HEK293T (cell line): Measurements from ENCODE around the gene FLNA.
A peak's percentile ranks its signal among the peaks of the same experiment; 100 is the strongest.

Source experiments
- CTCF ChIA-PET: fragments of 350-600 bp; formaldehyde crosslinking; extraction: SDS; loops from one replicate; lab custom pipeline; 2021; ENCODE audit warnings: antibody characterized with exemption, inconsistent platforms; lab: Yijun Ruan, JAX
- POLR2A ChIA-PET: fragments of 350-600 bp; formaldehyde crosslinking; extraction: SDS; loops from one replicate; lab custom pipeline; 2020; ENCODE audit warnings: antibody characterized with exemption, inconsistent platforms; lab: Yijun Ruan, JAX
- DNase-seq: peaks from one replicate; pipeline ENCODE4 v3.0.0; 2012; ENCODE audit warnings: mixed read lengths; ENCODE audit errors: extremely low spot score
- ARNT ChIP-seq: fragments of 450-650 bp; IDR thresholded peaks from 2 replicates; pipeline ENCODE4 v1.6.1; 2017; ENCODE audit warnings: mild to moderate bottlenecking
- BHLHE40 ChIP-seq: fragments of 450-650 bp; IDR thresholded peaks from 2 replicates; pipeline ENCODE4 v1.6.1; 2016; ENCODE audit warnings: mild to moderate bottlenecking, moderate library complexity, borderline replicate concordance
- CTBP1 ChIP-seq: fragments of 450-650 bp; IDR thresholded peaks from 2 replicates; pipeline ENCODE4 v1.6.1; 2016; ENCODE audit warnings: borderline replicate concordance
- ELF4 ChIP-seq: fragments of 450-650 bp; IDR thresholded peaks from 2 replicates; pipeline ENCODE4 v1.6.1; 2017; ENCODE audit warnings: antibody characterized with exemption
- FOXA1 ChIP-seq: fragments of 450-650 bp; IDR thresholded peaks from 2 replicates; pipeline ENCODE4 v1.6.1; 2016; ENCODE audit warnings: mild to moderate bottlenecking
- FOXK2 ChIP-seq: fragments of 450-650 bp; IDR thresholded peaks from 2 replicates; pipeline ENCODE4 v1.6.1; 2016; ENCODE audit warnings: mild to moderate bottlenecking
- FOXM1 ChIP-seq: fragments of 450-650 bp; IDR thresholded peaks from 2 replicates; pipeline ENCODE4 v1.6.1; 2017; ENCODE audit warnings: mild to moderate bottlenecking, borderline replicate concordance
- HDGF ChIP-seq: fragments of 450-650 bp; IDR thresholded peaks from 2 replicates; pipeline ENCODE4 v1.6.1; 2017; ENCODE audit warnings: antibody characterized with exemption, borderline replicate concordance
- L3MBTL2 ChIP-seq: fragments of 450-650 bp; conservative IDR thresholded peaks from 2 replicates; pipeline ENCODE4 v1.6.1; 2016; ENCODE audit warnings: mild to moderate bottlenecking
- LEF1 ChIP-seq: fragments of 450-650 bp; IDR thresholded peaks from 2 replicates; pipeline ENCODE4 v1.6.1; 2017; ENCODE audit warnings: mild to moderate bottlenecking, borderline replicate concordance
- NFRKB ChIP-seq: fragments of 450-650 bp; IDR thresholded peaks from 2 replicates; pipeline ENCODE4 v1.6.1; 2016; ENCODE audit warnings: mild to moderate bottlenecking, moderate library complexity
- SP1 ChIP-seq: fragments of 450-650 bp; IDR thresholded peaks from 2 replicates; pipeline ENCODE4 v1.6.1; 2017
- SUZ12 ChIP-seq: fragments of 450-650 bp; IDR thresholded peaks from 2 replicates; pipeline ENCODE4 v1.6.1; 2016; ENCODE audit warnings: mild to moderate bottlenecking
- TARDBP ChIP-seq: fragments of 450-650 bp; IDR thresholded peaks from 2 replicates; pipeline ENCODE4 v1.6.1; 2016
- ZNF384 ChIP-seq: fragments of 450-650 bp; IDR thresholded peaks from 2 replicates; pipeline ENCODE4 v1.6.1; 2016
- TF ChIP-seq, protein P1 (sequence below): fragments of 450-650 bp; IDR thresholded peaks from 2 replicates; pipeline ENCODE4 v1.6.1; 2016

FLNA gene, protein sequence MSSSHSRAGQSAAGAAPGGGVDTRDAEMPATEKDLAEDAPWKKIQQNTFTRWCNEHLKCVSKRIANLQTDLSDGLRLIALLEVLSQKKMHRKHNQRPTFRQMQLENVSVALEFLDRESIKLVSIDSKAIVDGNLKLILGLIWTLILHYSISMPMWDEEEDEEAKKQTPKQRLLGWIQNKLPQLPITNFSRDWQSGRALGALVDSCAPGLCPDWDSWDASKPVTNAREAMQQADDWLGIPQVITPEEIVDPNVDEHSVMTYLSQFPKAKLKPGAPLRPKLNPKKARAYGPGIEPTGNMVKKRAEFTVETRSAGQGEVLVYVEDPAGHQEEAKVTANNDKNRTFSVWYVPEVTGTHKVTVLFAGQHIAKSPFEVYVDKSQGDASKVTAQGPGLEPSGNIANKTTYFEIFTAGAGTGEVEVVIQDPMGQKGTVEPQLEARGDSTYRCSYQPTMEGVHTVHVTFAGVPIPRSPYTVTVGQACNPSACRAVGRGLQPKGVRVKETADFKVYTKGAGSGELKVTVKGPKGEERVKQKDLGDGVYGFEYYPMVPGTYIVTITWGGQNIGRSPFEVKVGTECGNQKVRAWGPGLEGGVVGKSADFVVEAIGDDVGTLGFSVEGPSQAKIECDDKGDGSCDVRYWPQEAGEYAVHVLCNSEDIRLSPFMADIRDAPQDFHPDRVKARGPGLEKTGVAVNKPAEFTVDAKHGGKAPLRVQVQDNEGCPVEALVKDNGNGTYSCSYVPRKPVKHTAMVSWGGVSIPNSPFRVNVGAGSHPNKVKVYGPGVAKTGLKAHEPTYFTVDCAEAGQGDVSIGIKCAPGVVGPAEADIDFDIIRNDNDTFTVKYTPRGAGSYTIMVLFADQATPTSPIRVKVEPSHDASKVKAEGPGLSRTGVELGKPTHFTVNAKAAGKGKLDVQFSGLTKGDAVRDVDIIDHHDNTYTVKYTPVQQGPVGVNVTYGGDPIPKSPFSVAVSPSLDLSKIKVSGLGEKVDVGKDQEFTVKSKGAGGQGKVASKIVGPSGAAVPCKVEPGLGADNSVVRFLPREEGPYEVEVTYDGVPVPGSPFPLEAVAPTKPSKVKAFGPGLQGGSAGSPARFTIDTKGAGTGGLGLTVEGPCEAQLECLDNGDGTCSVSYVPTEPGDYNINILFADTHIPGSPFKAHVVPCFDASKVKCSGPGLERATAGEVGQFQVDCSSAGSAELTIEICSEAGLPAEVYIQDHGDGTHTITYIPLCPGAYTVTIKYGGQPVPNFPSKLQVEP (N-terminal part only)

DNA sequence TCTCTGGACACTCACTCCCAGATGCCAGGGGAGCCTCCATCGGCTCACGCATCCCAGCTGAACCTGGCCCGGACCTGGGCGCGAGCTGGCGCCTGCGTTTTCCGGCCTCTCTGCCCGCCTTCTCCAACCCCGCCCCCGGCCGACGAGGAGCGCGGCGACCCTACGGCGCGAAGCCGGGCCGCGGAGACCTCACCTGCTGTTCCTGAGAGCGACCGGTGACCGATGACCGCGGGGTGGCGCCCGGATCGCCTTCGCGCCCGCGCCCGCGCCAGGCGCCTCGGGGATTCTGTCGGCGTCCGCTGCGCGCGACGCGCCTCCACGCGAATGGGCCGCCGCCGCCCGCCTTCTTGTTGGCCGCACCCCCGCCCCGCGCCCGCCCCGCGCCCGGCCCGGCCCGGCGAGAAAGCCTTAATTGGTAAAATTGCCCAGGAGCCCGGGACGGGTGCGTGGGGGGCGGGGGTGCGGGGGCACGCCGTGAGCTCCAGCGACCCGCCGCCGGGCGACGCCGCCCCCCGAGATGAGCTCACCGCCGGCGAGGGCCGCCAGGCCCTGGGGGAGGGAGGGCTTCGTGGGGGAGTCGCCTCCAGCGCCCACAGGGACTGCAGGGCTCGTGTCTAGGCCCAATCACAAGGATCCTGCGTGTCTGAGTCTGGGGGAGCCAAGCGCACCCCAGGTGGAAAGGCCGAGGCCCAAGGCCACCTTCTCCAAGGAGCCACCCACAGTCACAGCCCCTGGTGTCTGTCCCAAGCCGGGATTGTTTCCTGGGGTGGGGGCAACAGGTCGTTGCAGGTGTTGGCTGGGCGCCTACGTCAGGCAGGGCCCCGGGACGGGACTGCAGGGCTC is at the start of gene FLNA:
FLNA (minus strand) TSS at position 322 of the 843 bp plus-strand sequence. CDS start 3,389 bp downstream, outside the sequence.
- CTCF ChIA-PET: interaction anchor here (0.6 to 2.0 kb wide), 10 partner anchors 9 to 652 kb away, joined by 3 to 20 read pairs (median 3); partner anchors contain the start of genes ATP6AP1 and FUNDC2
- no peak for DNase-seq
- POLR2A ChIA-PET: interaction anchor here (1.6 to 1.9 kb wide), 5 partner anchors 9 to 153 kb away, joined by 3 to 10 read pairs (median 6); partner anchors contain the start of gene RPL10
- TF ChIP-seq, protein P1, sequence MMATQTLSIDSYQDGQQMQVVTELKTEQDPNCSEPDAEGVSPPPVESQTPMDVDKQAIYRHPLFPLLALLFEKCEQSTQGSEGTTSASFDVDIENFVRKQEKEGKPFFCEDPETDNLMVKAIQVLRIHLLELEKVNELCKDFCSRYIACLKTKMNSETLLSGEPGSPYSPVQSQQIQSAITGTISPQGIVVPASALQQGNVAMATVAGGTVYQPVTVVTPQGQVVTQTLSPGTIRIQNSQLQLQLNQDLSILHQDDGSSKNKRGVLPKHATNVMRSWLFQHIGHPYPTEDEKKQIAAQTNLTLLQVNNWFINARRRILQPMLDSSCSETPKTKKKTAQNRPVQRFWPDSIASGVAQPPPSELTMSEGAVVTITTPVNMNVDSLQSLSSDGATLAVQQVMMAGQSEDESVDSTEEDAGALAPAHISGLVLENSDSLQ: no peak
- TF ChIP-seq L3MBTL2 (peak; percentile 40), LEF1 (no peak)

DNA sequence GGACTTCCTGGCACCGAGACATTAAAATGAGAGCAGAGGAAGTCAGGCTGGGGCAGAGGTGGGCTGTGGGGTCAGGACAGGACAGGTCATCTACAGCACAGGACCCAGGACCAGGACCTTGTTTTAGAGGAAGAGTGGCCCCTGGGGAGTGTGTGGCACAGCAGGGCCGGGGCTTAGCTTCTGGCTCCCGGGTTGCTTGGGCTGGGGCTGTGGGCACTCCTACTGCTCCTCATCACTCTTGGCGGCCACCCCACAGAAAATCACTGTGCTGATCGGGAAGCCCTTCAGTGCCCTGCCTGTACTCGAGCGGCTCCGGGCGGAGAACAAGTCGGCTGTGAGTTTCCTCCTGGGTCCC is 45.9 kb upstream of the FLNA start:
- POLR2A ChIA-PET: interaction anchor here (0.8 to 2.1 kb wide), 4 partner anchors 8 to 68 kb away, joined by 3 to 13 read pairs (median 4); partner anchors contain the start of gene RPL10
- DNase-seq: no peak
- CTCF ChIA-PET: no interaction called here
- no peak for TF ChIP-seq TARDBP

DNA sequence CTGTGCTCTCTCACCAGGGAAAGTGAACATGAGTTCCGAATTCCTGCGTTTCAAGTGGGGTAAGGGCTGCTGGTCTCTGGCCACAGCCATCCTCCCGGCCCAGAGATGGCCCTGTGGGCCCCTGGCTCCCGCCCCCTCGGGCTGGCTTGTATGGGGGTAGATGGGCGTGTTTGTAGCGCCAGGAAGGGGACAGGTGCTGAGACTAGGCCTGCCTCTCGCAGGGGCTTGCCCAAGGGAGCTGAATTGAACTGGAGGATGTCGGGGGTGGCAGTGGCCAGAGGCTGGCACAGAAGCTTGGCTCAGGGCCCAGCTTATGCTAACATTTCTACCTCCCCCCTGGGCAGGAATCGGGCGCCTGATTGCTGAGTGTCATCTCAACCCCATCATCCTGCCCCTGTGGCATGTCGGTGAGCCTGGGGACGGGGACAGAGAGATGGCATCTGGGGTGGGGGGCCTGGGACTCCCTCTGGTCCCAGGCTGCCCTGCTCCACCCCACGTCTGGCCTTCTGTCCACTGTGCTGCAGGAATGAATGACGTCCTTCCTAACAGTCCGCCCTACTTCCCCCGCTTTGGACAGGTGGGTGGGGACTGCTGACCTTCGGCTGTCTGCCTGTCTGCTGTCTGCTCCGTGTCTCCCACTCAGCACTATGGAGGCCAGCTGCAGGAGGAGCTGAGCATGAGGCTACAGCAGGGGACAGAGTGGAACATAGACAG is 45.4 kb upstream of the FLNA start:
- POLR2A ChIA-PET: interaction anchor here (1.5 to 2.1 kb wide), 2 partner anchors 8 to 22 kb away, joined by 4 to 13 read pairs; partner anchors contain the start of gene RPL10
- TF ChIP-seq LEF1: no peak
- TF ChIP-seq SP1: no peak
- CTCF ChIA-PET: no interaction called here
- DNase-seq: no peak

DNA sequence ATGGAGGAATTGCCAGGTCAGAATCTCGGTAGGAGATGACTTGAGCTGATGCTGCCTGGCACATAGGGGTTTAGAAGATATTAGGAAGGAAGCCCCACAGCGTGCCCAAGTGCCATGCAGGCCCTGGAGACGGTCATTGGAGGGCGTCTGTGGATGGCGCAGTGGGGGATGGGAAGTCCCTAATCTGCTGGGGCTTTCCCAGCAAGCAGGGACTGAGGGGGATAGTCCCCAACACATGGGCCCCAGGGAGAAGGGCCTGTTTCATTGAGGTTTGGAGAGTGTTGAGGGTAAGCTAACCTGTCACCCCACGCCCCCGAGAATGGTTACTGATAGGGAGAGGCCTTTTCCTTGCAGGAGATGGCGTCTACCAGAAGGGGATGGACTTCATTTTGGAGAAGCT is 44.8 kb upstream of the FLNA start:
- no peak for TF ChIP-seq FOXM1
- TF ChIP-seq NFRKB: no peak
- TF ChIP-seq ELF4: no peak
- TF ChIP-seq ARNT: no peak
- TF ChIP-seq FOXK2: no peak
- TF ChIP-seq L3MBTL2: no peak
- TF ChIP-seq LEF1: no peak
- TF ChIP-seq, protein P1: no peak
- no peak for TF ChIP-seq SUZ12
- TF ChIP-seq CTBP1: no peak
- TF ChIP-seq SP1: no peak
- no peak for TF ChIP-seq HDGF
- TF ChIP-seq BHLHE40: no peak
- TF ChIP-seq TARDBP: no peak
- TF ChIP-seq ZNF384: no peak
- no peak for TF ChIP-seq FOXA1
- no peak for DNase-seq
- POLR2A ChIA-PET: no interaction called here
- CTCF ChIA-PET: no interaction called here

DNA sequence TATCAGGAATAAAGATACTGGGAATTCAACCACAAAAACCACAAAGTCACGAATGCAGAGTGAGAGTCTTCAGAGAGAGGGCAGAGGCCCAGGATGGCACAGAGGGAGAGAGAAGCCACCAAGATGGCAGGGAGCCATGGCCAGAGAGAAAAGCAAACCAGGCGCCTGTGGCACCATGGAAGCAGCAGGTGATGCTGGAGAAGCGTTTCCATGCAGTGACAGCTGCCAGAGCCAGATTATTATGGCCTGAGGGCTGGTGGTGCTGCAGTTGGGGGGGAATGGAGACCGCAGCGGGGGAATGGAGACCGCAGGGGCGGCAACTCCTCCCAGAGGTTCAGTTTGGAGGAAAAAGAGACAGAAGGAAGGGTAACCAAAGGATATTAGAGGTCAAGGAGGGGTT is 42.7 kb upstream of the FLNA start:
- POLR2A ChIA-PET: no interaction called here

More for the DNA sequence above, 42.7 kb upstream of the FLNA start:
- DNase-seq: no peak
- TF ChIP-seq SUZ12: no peak
- no peak for TF ChIP-seq HDGF
- no peak for TF ChIP-seq BHLHE40
- no peak for TF ChIP-seq NFRKB
- no peak for TF ChIP-seq FOXK2
- no peak for TF ChIP-seq SP1
- no peak for TF ChIP-seq ARNT
- TF ChIP-seq FOXM1: no peak
- no peak for TF ChIP-seq L3MBTL2
- no peak for TF ChIP-seq TARDBP
- CTCF ChIA-PET: no interaction called here
